ENCODE results near the gene NAV2. TPM values are rescaled to one million over a fixed set of nuclear protein-coding genes. Genes with fewer than 3 reads are reported as not detected.

Gene NAV2
- total RNA-seq, 4 donors from 2014 or later, result 19.2 to 34.7 (median 25.8) TPM

- 65 to 66% methylated on average over 5 of the region's 5 CpGs for WGBS, 2 donors
- no peak for TF ChIP-seq EP300 (IDR thresholded peaks at IDR 0.05)
- TF ChIP-seq CTCF (IDR thresholded peaks at IDR 0.05), result no peak
- no peak for TF ChIP-seq POLR2A (IDR thresholded peaks at IDR 0.05)
- Histone ChIP-seq H3K36me3 (peaks cover 0 to 44% (median 0%) of the 10 kb centered on the region in 3 donors), H3K4me3 (no peak overlapping the region), H3K27ac (no peak overlapping the region), H3K9me3 (no peaks in the 10 kb centered on the region), H3K27me3 (no peaks in the 10 kb centered on the region), H3K4me1 (peaks cover 0 to 10% (median 4%) of the 10 kb centered on the region in 4 donors)
- DNase-seq (ENCODE audit: low spot score in 2 of 2), result no peak
Observed at GRCh38 chr11:19947537-19948114, 235.0 kb downstream of the NAV2 start.

- Histone ChIP-seq H3K4me1 (peaks cover 0 to 24% (median 5%) of the 10 kb centered on the region in 4 donors), H3K36me3 (peaks cover 0 to 42% (median 0%) of the 10 kb centered on the region in 3 donors), H3K4me3 (no peak overlapping the region), H3K9me3 (no peaks in the 10 kb centered on the region), H3K27me3 (no peaks in the 10 kb centered on the region), H3K27ac (no peak overlapping the region)
- no peak for DNase-seq (ENCODE audit: low spot score in 2 of 2)
- WGBS, 2 donors, result 73 to 85% methylated on average over 7 of the region's 7 CpGs
- TF ChIP-seq EP300 (IDR thresholded peaks at IDR 0.05) (no peak), CTCF (IDR thresholded peaks at IDR 0.05) (no peak), POLR2A (IDR thresholded peaks at IDR 0.05) (no peak)
Observed at GRCh38 chr11:19949606-19950005, 237.0 kb downstream of the NAV2 start.

GRCh38 chr11:19951558-19952115, 239.0 kb downstream of the NAV2 start:
- no peak overlapping the region for H3K4me3 ChIP-seq
- H3K4me1 ChIP-seq, result peaks cover 0 to 40% (median 5%) of the 10 kb centered on the region in 4 donors
- H3K36me3 ChIP-seq, result peaks cover 0 to 28% (median 0%) of the 10 kb centered on the region in 3 donors
- TF ChIP-seq CTCF (IDR thresholded peaks at IDR 0.05) (peak; percentile 48 to 78 (median 49)), POLR2A (IDR thresholded peaks at IDR 0.05) (no peak)
- H3K27me3 ChIP-seq, result no peaks in the 10 kb centered on the region
- no peak overlapping the region for H3K27ac ChIP-seq
- WGBS, 2 donors, result 23 to 30% methylated on average over 6 of the region's 6 CpGs
- DNase-seq (ENCODE audit: low spot score in 2 of 2), result peak in 1 of 2 donors; percentile 31
- no peaks in the 10 kb centered on the region for H3K9me3 ChIP-seq

- 46 to 58% methylated on average over 3 of the region's 3 CpGs for WGBS, 2 donors
- H3K27ac ChIP-seq, result no peak overlapping the region
- no peaks in the 10 kb centered on the region for H3K27me3 ChIP-seq
- no peak for DNase-seq (ENCODE audit: low spot score in 2 of 2)
- no peak overlapping the region for H3K4me3 ChIP-seq
- TF ChIP-seq POLR2A (IDR thresholded peaks at IDR 0.05) (no peak), EP300 (IDR thresholded peaks at IDR 0.05) (no peak), CTCF (IDR thresholded peaks at IDR 0.05) (no peak)
- no peaks in the 10 kb centered on the region for H3K9me3 ChIP-seq
- H3K36me3 ChIP-seq, result peaks cover 0 to 24% (median 0%) of the 10 kb centered on the region in 3 donors
- peaks cover 0 to 40% (median 5%) of the 10 kb centered on the region in 4 donors for H3K4me1 ChIP-seq
Observed at GRCh38 chr11:19952116-19952605, 239.5 kb downstream of the NAV2 start.

GRCh38 chr11:19952911-19953310, 240.3 kb downstream of the NAV2 start:
- 80 to 84% methylated on average over 1 of the region's 1 CpG for WGBS, 2 donors
- H3K4me3 ChIP-seq, result no peak overlapping the region
- no peaks in the 10 kb centered on the region for H3K9me3 ChIP-seq
- no peak overlapping the region for H3K27ac ChIP-seq
- H3K27me3 ChIP-seq, result no peaks in the 10 kb centered on the region
- no peak for DNase-seq (ENCODE audit: low spot score in 2 of 2)
- TF ChIP-seq POLR2A (IDR thresholded peaks at IDR 0.05) (no peak), EP300 (IDR thresholded peaks at IDR 0.05) (no peak), CTCF (IDR thresholded peaks at IDR 0.05) (no peak)
- peaks cover 0 to 46% (median 5%) of the 10 kb centered on the region in 4 donors for H3K4me1 ChIP-seq
- H3K36me3 ChIP-seq, result peaks cover 0 to 19% (median 0%) of the 10 kb centered on the region in 3 donors
